ENCODE results near the gene ACSF2.

ACSF2 gene

GRCh38 chr17:50462446-50462845, 36.4 kb downstream of the ACSF2 start:
- no peak for ATAC-seq
- TF ChIP-seq ISL1 (CRISPR knock-in tag; IDR thresholded peaks at IDR 0.05) = no peak

DNA sequence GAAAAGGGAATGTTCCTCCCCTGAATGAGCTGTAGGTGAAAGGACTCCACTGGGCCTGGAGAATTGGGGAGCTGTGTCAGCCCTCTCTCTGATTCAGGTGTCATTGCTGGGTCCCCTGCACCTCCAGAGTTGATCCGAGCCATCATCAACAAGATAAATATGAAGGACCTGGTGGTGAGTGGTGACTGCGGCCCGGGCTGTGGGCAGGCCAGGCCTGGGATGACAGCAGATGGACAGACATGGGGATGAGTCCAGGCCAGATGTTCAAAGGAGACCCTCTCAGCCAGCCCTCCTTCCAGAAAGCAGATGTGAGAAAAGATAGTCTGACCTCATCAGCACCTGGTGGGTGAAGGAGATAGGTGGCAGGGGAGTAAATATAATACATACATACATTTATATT, 38.1 kb downstream of the ACSF2 start:
- TF ChIP-seq SNAI2 (CRISPR knock-in tag; IDR thresholded peaks at IDR 0.05) (no peak), ARNTL (CRISPR knock-in tag; IDR thresholded peaks at IDR 0.05; ENCODE audit: borderline replicate concordance, low read depth) (no peak), ZFP30 (CRISPR knock-in tag; IDR thresholded peaks at IDR 0.05) (no peak), GLIS3 (CRISPR knock-in tag; IDR thresholded peaks at IDR 0.05) (no peak), ZNF8 (CRISPR knock-in tag; IDR thresholded peaks at IDR 0.05) (no peak), ZC3H10 (CRISPR knock-in tag; IDR thresholded peaks at IDR 0.05) (no peak), TCF4 (CRISPR knock-in tag; IDR thresholded peaks at IDR 0.05; ENCODE audit: borderline replicate concordance) (no peak), ISL1 (CRISPR knock-in tag; IDR thresholded peaks at IDR 0.05) (no peak), TSHZ2 (CRISPR knock-in tag; IDR thresholded peaks at IDR 0.05) (no peak)
- ATAC-seq = no peak

DNA sequence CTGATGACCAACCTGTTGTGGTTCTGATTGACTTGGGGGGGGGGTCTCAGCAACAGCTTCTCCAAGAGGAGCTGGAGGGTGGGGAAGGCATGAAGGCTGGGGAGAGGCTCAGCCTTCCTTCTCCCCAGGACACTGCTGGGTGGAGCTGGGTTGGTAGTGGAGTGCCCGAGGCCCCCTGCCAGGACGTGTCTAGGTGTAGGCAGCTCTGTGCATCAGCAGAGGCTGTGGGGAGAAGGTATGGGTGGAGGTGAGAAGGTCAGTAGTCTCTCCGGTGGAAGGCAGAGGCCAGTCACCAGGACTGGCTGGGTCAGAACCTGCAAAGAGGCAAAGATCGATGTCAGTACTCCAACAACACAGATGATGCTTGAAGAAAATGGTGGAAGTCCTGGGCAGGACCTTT, 38.7 kb downstream of the ACSF2 start:
- no peak for ATAC-seq
- TF ChIP-seq POU6F1 (CRISPR knock-in tag; IDR thresholded peaks at IDR 0.05; ENCODE audit: borderline replicate concordance, low read depth) (no peak), SNAI2 (CRISPR knock-in tag; IDR thresholded peaks at IDR 0.05) (no peak), ZNF70 (CRISPR knock-in tag; IDR thresholded peaks at IDR 0.05) (no peak), PPARA (CRISPR knock-in tag; IDR thresholded peaks at IDR 0.05; ENCODE audit: borderline replicate concordance) (no peak), ZNF8 (CRISPR knock-in tag; IDR thresholded peaks at IDR 0.05) (no peak), CREB5 (CRISPR knock-in tag; IDR thresholded peaks at IDR 0.05; ENCODE audit: low read depth) (no peak), GLIS3 (CRISPR knock-in tag; IDR thresholded peaks at IDR 0.05) (no peak), ZFP3 (CRISPR knock-in tag; IDR thresholded peaks at IDR 0.05) (no peak), TOX (CRISPR knock-in tag; IDR thresholded peaks at IDR 0.05; ENCODE audit: borderline replicate concordance) (no peak), ZFP30 (CRISPR knock-in tag; IDR thresholded peaks at IDR 0.05) (no peak), TCF4 (CRISPR knock-in tag; IDR thresholded peaks at IDR 0.05; ENCODE audit: borderline replicate concordance) (no peak), CSRNP3 (CRISPR knock-in tag; IDR thresholded peaks at IDR 0.05) (no peak), RARB (CRISPR knock-in tag; IDR thresholded peaks at IDR 0.05) (no peak), ARNTL (CRISPR knock-in tag; IDR thresholded peaks at IDR 0.05; ENCODE audit: borderline replicate concordance, low read depth) (no peak), ISL1 (CRISPR knock-in tag; IDR thresholded peaks at IDR 0.05) (no peak), BACH2 (CRISPR knock-in tag; IDR thresholded peaks at IDR 0.05; ENCODE audit: borderline replicate concordance) (no peak), CSDC2 (CRISPR knock-in tag; IDR thresholded peaks at IDR 0.05) (no peak), TSHZ2 (CRISPR knock-in tag; IDR thresholded peaks at IDR 0.05) (no peak), ZNF565 (CRISPR knock-in tag; conservative IDR thresholded peaks at IDR 0.05; ENCODE audit: low read depth) (no peak)

Measured in SK-N-SH treated with all-trans-retinoic acid at 6 μM for 48 hours (cell line).